Cardiac muscle cell (in vitro differentiated cells and primary cell): ENCODE results near the gene NHLH2. TPM values are rescaled to one million over a fixed set of nuclear protein-coding genes. Genes with fewer than 3 reads are reported as not detected.

ENCODE experiments used
- DNase-seq, 2 donors: peaks; one replicate each; pipeline versions ENCODE4 v3.0.0 to v3.0.0-alpha.2; 2010 to 2017; ENCODE audit warnings: low read depth in 1 of 2, low spot score in 1 of 2
- H3K27ac ChIP-seq: fragments of 200-600 bp; sonication (generic); 2 replicates; pipeline ENCODE4 v1.5.1; 2016
- H3K27me3 ChIP-seq: fragments of 200-600 bp; sonication (generic); 2 replicates; pipeline ENCODE4 v1.6.0; 2016; ENCODE audit warnings: control low read depth
- H3K36me3 ChIP-seq: fragments of 200-600 bp; sonication (generic); 2 replicates; pipeline ENCODE4 v1.5.1; 2016; ENCODE audit warnings: control low read depth
- H3K4me1 ChIP-seq: fragments of 200-600 bp; sonication (generic); 2 replicates; pipeline ENCODE4 v1.8.1; 2017; ENCODE audit warnings: low read depth, mild to moderate bottlenecking, mixed run types
- H3K4me3 ChIP-seq: fragments of 200-600 bp; sonication (generic); 2 replicates; pipeline ENCODE4 v1.5.1; 2016; ENCODE audit warnings: mild to moderate bottlenecking
- H3K9me3 ChIP-seq: fragments of 200-600 bp; sonication (generic); 2 replicates; pipeline ENCODE4 v1.5.1; 2017; ENCODE audit warnings: low read depth, mild to moderate bottlenecking, control low read depth
- CTCF ChIP-seq: IDR thresholded peaks from 2 replicates; pipeline ENCODE4 v1.5.1; 2012; ENCODE audit warnings: low read depth, mild to moderate bottlenecking, low read length
- polyA plus RNA-seq: library from polyadenylated mRNA; unstranded; fragments of >200 nt; fragmentation: Nextera tagmentation; extraction: Ambion mirVana; gene quantifications from 2 replicates; pipeline ENCODE4 v1.2.1, GENCODE V29; 2016
- total RNA-seq: library from RNA; depleted of rRNA; stranded (reverse); fragments of >200 nt; gene quantifications from 2 replicates; pipeline ENCODE4 v1.2.3, GENCODE V29; 2016

NHLH2 gene
- total and polyA plus RNA-seq, 2 experiments from 2014 or later, result not detected

GRCh38 chr1:115838431-115839028 is 2.4 kb downstream of the NHLH2 start:
- no peaks in the 10 kb centered on the region for H3K9me3 ChIP-seq
- TF ChIP-seq CTCF, result no peak
- no peak for DNase-seq
- peaks cover 86% of the 10 kb centered on the region for H3K27me3 ChIP-seq
- no peak overlapping the region for H3K27ac ChIP-seq
- peak overlapping the region; percentile 15 for H3K4me3 ChIP-seq
- no peaks in the 10 kb centered on the region for H3K36me3 ChIP-seq
- no peaks in the 10 kb centered on the region for H3K4me1 ChIP-seq

- Histone ChIP-seq H3K27ac (no peak overlapping the region), H3K9me3 (no peaks in the 10 kb centered on the region), H3K36me3 (no peaks in the 10 kb centered on the region), H3K27me3 (peaks cover 80% of the 10 kb centered on the region), H3K4me3 (peak overlapping the region; percentile 15), H3K4me1 (no peaks in the 10 kb centered on the region)
- no peak for DNase-seq
- no peak for TF ChIP-seq CTCF
These were observed 3.0 kb downstream of the NHLH2 start for GRCh38 chr1:115837740-115838421.

- Histone ChIP-seq H3K4me3 (no peak overlapping the region), H3K9me3 (no peaks in the 10 kb centered on the region), H3K27ac (no peak overlapping the region), H3K27me3 (peaks cover 75% of the 10 kb centered on the region), H3K4me1 (no peaks in the 10 kb centered on the region), H3K36me3 (no peaks in the 10 kb centered on the region)
- TF ChIP-seq CTCF, result no peak
- no peak for DNase-seq
These were observed 3.6 kb downstream of the NHLH2 start for GRCh38 chr1:115837341-115837739.

- Histone ChIP-seq H3K9me3 (no peaks in the 10 kb centered on the region), H3K36me3 (no peaks in the 10 kb centered on the region), H3K4me3 (no peak overlapping the region), H3K27ac (no peak overlapping the region), H3K4me1 (no peaks in the 10 kb centered on the region), H3K27me3 (peaks cover 40% of the 10 kb centered on the region)
- no peak for TF ChIP-seq CTCF
- no peak for DNase-seq
These were observed 7.1 kb downstream of the NHLH2 start for GRCh38 chr1:115833856-115834255.

- no peak for DNase-seq
- H3K36me3 ChIP-seq, result no peaks in the 10 kb centered on the region
- no peak overlapping the region for H3K27ac ChIP-seq
- no peaks in the 10 kb centered on the region for H3K9me3 ChIP-seq
- no peak overlapping the region for H3K4me3 ChIP-seq
- H3K27me3 ChIP-seq, result peaks cover 33% of the 10 kb centered on the region
- no peak for TF ChIP-seq CTCF
- no peaks in the 10 kb centered on the region for H3K4me1 ChIP-seq
These were observed 8.3 kb downstream of the NHLH2 start for GRCh38 chr1:115832651-115833050.
